GM18861 (cell line): Measurements from ENCODE around the gene INTS1.

Experiments used
- ATAC-seq: cut with Tn5 transposase; IDR thresholded peaks from one replicate; pipeline ENCODE4 v1.9.1; 2021; ENCODE audit not compliant: unreplicated experiment

The INTS1 gene

DNA sequence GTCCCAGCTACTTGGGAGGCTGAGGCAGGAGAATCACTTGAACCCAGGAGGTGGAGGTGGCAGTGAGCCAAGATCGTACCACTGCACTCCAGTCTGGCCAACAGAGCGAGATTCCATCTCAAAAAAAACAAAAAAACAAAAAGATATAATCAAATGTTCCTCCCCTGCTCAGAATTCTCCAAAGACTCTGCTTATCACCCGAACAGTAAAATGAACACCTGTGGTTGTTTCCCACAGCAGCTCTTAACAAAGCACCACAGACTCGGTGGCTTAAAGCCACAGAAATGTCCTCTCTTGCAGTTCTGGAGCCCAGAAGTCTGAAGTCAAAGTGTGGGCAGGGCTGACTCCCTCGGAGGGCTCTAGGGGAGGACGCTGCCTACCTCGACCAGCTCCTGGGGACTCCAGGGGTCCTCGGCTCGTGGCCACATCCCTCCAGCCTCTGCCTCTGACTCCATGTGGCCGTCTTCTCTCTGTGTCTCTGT lies 4.1 kb upstream of the INTS1 start:
- no peak for ATAC-seq

DNA sequence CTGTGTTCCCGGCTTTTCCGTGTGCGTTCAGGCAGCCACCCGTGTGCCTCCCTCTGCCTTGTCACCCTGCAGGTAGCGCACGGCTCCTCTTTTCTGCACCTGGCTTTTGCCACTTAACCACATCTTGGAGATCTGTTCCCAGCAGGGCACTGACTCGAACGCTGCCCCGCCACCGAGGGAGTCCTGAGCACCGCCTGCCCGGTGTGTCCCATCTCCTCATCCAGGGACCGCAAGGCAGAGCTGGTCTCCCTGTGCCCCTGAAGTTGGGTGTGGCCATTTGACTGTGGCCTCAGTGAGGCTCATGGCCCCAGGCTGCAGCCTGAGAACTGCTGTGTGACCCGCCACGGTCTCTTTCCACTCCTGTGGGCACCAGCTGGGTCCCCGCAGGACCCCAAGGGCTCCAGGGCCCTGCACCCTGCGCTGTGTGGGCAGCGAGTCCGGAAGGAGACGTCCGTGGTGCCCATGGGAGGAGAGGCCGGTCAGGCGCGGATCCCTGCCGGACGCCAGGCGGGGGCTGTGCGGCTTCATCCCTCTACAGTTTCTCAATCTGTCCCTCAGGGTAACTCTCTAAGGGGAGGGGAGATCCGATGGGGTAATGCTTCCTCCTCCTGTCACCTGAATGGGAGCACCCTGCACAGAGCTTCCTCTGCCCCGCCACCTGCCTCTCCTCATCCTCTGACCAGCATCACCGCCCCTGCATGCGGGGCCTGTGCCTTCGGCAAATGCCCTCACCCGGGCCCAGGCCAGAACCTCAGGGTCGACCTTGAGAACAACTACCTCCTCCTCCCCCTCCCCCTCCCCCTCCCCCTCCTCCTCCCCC lies 1.8 kb upstream of the INTS1 start:
- no peak for ATAC-seq

DNA sequence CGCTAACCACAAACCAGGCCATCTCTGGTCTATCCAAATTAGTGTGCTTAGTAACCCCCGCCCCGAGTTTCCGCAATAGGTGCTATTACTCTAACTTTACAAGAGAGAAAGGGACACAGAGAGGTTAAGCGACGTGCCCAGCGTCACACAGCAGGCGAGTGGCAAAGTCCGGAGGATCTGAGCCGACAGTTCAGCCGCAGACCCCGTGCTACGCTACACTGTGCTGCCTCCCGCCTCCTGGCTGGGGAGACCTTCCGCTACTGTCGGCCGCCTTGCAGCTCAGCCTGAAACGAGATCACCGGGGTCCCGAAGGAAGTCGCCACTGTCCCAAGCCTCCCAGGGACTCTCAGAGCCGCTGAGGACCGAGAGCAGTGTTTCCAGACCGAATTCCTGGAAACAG lies 799 bp downstream of the INTS1 start:
- ATAC-seq, result no peak

DNA sequence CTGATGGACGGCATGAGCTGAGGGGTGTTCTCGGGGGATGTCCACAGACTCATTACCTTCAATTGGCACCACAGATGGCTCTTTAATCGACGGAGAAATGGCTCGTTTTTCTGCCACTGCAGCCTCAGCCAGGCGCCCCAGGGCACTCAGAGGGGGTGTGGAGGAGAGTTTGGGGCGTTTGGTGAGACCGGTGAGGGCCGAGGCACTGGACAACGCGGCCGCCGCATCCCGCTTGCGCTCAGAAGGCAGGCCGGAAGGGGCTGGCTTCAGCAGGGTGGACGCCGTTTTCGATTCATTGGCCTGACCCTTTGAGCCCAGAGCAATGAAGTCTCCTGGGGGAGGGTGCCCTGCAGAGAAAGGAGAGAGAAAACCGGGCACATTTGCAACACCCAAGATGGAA lies 1.3 kb downstream of the INTS1 start:
- ATAC-seq, result no peak

DNA sequence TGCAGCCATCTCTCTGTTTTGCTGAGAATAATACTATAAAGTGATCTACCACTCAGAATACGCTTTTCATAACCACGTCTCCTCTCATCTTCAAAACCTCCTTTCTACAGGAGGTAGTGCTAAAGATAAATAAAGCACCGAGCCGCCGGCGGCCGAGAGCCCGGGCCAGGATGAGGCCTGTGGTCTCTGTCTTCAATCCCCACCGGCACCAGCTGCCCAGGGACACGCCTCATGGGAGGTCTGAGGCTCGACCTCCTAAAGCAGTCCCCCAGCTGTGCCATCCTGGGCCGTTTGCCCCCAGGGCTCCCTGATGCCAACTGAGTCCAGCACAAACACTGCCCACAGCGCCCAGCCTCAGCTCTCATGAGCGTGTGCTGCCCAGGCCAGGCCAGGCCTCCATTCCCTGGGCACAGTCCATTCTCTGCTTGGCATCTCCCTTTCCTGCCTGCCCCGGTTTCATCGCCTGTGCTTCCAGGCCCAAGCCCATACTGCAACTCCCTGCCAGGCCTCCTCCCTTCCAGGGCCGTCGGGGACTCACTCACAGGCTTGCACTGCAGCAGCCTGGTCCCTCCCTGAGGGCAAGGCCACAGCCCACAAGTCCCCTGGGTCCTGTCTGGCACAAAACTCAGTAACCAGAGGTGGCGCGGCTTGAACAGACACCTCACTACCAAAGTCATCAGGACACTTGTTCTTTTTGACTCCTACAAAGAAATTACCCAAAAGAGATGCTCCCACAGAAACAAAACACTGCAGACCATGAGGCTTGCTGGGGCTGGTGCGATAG lies 2.5 kb downstream of the INTS1 start:
- ATAC-seq, result no peak

DNA sequence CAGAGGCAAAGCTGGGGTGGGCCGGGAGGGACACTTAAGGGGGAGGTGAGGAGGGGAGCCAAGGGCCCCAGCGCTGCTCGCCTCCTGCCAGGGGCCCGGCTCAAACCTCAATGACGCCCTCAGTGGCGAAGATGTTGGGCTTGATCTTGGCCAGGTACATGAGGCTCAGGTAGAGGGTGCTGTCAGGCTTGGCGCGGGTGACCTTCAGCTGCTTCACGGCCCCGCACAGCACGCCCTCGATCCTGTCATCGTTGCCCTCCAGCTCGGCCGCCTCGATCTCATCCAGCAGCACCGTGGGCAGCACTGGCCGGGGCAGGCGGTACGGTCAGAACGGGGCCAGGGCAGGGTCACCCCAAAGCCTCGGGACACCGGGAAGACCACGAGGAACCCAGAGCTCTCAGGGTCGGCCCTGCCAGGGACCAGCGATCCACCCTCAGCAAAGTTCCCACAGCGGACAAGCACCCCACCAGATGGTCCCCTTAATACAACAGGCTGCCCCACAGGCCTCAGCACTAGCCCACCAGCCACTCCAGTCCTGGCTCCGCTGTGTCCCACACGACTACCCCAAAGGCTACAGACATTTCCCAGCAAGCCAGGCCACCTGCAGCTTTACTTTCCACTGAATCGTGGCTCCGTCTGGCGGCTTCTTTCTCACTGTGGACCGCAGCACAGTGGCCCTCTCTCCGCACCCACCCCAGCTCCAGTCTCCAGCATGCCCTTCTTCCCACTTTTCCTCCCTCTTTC lies 4.0 kb downstream of the INTS1 start:
- no peak for ATAC-seq

DNA sequence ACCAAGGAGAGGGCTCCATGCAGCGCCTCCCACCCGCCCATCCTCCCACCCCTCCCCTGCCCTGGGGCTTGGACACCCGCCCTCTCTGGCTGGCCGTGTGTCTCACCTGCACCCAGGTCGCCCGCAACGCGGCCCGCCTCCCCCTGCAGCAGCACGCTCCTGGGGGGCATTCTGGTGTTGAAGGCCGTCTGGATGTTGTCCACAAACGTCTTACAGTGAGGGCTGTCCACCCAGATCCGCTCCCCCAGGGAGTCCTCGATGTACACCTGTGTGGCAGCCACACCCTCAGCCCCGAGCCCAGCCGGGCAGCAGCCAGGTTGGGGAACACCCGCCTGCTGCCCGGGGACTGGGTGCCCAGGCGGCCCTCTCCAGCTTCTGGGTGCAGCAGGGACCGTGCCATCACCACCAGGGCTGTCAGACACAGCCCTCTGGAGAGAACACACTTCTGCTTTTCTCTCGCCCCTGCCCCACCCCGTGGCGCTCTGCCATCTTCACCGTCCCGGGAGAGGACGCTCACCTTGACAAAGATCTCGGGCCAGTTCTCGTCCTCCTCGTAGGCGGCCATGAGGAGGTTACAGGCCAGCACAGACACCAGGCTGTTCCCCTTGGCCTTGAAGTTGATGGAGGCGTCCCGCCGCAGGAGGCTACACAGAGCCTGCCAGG lies 4.7 kb downstream of the INTS1 start:
- ATAC-seq, result no peak

DNA sequence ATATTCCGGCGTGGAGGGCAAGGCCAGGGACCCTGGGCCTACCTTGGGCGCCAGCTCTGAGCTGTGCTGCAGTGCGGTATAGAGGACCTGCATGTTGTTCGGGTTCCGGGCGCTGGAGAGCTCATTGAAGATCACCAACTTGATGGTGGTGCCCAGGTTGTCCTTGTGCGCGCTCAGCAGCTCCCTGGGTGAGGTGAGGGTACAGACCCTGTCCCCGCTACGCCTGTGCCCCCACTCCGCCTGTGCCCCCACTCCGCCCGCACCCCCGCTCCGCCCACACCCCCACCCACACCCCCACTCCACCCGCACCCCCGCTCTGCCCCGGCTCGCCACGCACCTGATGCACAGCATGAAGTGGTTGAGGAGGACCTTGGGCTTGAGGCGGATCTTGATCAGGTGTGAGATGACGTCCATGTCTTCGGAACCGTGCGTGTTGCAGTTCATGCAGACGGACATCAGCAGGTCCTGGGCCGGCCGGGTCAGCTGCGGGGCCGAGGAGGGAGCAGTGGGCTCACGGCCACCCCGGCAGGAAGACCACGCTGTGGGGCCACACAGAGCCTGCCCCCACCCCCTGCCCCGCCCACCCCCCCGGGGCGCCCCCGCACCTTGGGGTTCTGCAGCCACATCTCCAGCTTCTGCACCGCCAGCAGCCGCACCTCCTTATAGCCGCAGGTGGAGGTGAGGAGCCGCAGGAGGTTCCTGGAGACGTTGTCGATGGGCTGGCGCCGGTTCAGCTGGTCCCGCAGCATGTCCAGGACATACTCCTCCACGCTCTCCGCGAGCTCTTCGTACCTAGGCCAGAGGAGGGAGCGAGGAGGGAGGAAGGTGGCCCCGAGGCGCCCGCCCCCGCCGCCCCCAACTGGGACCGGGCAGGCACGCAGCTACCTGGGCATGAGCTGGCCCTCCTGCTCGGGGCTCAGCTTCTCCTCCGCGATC lies 5.6 kb downstream of the INTS1 start:
- ATAC-seq, result no peak

DNA sequence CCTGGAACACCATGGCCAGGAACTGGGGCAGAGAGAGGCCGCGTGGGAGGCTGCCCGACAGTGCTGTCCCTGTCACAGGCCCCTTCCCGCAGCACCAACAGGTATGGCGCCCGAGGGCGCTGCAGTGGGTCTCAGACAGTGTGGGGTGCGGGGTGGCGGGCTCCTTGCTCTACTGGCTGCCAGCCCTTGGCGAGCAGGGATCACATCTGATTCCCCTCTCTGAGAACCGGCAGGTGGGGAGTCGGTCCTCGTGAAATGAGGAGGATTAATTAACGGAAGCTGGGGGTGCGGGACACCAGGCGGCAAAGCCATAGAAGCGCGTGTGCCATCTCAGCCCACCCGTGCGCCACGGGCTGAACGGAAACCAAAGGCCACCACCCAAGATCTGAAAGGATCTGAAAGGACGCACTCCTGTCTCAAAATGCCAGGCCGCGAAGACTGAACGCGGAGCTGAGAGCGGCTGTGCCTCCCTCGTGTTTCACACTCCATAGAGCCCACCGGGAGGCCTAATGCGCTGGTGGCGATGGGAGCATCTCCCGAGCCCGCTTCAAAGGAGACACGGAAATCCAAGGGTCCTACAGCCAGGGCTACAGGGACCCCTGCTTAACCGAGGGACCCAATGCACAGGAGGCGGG lies 6.8 kb downstream of the INTS1 start:
- no peak for ATAC-seq

DNA sequence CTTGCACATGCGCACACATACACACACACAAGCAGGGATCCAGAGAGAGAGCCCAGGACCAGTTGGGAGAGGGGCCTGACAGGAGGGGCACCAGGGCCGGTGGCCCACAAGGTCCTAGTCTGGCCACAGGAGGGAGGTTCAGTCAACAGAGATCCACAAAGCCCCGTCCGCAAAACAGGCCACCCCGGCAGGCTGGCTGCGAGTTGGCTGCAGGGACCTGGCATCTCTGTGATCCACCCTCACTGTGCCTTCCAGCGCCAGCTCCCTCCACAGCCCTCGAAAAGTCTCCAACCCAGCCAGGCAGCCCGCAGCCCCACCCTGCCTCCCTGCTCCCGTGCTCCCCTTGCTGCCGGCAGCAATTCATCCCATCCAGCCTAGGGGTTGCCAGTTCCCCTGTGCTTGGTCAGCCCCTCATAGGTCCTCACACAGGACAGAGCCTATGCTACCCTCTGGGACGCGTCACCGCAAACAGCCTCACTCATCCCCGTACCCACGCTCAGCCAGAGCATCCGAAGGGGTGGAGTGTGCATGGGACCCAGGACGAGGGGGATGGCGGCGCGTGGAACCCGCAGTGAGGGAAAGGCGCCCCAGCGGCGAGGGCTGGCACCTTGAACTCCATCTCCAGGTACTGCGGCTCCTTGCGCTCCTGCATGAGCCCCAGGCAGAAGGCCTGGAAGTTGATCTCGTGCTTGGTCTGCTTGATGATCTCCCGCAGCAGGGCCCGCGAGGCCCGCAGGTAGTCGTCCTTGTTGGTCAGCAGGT lies 7.5 kb downstream of the INTS1 start:
- ATAC-seq, result no peak

DNA sequence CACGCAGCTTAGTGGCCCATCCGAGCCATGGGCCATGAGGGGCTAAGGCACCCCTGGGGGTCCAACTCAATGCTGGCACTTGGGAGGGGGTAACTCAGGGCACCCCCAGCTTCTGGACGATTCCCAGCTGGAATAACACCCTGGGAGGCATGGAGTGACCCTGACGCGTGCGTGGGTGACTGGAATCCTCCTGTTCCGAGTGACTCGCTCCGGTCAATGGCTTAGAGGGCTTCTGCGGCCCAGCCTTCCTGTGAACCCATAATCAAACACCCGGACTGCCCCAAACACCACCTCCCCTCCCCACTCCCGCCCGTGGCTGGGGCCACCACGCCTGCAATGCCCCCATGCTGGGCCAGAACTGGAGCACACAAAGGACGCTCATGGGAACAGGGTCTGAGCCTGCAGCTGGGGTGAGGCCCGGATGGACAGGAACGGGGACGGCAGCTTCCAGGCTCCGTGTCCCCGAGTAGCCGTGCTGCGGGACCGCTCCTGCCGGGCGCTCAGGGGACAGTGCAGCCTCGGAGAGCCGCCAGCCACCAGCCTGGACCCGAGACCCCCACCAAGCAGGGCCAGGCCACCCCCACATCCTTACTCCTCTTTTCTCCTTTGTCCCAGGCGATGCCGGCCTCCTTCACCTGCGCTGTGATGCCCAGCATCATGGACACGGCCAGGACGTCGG lies 8.5 kb downstream of the INTS1 start:
- no peak for ATAC-seq

DNA sequence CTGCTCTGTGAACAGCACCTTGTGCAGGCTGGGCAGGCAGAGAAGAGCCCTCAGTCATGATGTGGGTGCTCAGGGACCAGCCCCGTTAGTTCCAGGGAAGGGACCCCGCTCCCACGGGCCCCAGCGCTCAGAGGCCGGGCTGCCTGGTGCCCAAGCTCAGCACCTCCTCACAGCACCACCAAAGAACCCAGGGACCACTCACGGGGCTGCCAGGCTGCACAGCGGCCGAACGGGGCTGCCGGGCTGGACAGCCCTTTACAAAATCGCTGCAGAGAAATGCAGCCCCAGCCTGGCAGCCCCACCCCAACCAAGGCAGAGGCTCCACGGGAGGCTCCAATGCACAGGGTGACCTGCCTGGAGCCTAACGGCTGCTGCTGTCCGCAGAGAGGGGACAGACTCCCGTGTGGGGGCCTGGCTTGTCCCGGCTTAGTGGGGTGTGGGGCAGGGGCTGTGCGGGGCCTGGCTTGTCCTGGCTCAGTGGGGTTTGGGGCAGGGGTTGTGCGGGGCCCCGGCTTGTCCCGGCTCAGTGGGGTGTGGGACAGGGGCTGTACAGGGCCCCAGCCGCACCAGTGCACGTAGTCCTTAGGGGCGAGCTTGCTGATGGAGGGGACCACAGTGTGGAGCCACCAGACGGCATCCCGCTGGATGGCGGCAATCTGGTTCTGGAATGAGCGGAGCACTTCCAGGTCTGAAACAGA lies 9.2 kb downstream of the INTS1 start:
- no peak for ATAC-seq

DNA sequence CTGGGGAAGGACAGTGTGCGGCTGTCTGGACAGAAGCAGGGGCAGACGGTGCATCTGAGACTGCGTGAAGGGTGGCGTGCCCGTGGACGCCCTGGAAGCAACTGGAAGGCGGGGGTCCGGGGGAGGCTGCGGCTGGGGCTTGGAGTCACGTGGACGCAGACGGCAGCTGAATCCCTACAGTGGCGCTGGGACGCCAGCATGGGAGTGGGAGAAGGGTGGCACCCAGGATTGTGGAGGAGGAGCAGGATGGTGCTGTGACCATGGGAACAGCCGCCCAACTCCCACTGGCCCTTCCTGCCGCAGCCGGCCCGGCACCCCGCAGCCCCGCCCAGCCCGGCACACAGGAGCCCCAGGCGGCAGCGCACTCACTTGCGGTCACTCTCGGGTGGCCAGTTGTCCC lies 9.7 kb downstream of the INTS1 start:
- ATAC-seq, result no peak

DNA sequence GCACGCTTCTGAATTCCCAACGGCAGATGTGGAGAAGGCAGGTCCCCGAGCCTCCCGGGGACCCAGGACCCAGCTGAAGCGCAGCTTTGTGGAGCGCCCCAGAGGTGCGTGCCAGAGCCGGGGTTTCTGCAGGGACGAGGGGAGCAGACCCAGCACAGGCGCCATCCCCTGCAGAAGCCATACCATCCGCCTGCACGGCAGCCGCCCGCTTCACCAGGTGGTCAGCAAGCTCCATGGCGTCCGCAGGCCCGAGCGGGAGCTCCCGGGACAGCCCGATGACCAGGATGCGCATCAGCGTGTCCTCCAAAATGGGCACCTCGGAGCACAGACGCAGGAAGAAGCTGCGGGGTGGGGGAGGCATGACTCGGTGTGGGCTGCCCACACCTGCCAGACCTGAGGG lies 10.6 kb downstream of the INTS1 start:
- ATAC-seq, result no peak

DNA sequence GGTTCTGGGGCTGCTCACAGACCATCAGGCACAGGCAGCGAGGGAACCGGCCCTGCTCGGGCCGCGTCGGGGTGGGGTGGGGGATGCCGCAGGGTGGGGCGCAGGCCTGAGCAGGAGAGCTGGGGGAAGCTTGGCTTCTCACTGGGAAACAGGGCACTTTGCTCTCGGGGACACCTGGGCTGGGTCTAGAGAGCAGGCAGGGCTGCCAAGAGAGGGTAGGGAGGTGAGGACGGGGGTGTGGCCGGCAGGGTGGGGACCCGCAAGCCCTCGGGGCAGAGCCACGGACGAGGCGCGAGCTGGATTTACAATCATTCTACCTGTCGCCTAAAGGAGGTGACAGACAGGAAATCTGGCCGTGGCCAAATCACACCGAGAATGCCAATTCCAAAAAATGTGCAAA lies 11.1 kb downstream of the INTS1 start:
- no peak for ATAC-seq

DNA sequence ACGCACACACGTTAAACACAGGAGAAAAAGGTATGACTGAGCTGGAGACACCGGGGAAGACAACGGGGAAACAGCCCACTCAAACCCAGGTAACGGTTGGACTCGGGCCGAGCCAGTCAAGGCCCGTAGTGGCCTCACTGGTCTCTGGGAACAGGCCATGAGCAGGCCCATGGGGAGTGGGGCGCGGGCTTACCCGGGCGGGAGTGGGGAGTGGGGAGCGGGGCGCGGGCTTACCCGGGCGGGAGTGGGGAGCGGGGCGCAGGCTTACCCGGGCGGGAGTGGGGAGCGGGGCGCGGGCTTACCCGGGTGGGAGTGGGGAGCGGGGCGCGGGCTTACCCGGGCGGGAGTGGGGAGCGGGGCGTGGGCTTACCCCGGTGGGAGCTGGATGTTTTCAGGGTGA lies 11.5 kb downstream of the INTS1 start:
- no peak for ATAC-seq

DNA sequence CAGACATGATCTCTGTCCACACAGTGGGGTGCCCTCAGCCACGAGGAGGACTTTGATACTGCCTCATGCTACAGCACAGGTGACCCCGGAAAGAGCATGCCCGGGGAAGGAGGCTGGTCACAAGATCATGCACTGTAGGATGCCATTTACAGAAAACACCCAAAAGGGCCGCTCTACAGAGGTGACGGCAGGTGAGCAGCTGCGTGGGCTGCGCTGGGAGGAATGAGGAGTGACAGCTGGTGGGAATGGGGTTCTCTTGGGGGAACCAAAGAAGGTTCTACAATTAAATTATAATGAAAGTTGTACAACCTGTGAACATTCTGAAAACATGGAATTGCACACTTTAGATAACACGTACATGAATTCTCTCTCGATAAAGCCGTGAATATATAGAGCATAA lies 12.0 kb downstream of the INTS1 start:
- ATAC-seq, result no peak

DNA sequence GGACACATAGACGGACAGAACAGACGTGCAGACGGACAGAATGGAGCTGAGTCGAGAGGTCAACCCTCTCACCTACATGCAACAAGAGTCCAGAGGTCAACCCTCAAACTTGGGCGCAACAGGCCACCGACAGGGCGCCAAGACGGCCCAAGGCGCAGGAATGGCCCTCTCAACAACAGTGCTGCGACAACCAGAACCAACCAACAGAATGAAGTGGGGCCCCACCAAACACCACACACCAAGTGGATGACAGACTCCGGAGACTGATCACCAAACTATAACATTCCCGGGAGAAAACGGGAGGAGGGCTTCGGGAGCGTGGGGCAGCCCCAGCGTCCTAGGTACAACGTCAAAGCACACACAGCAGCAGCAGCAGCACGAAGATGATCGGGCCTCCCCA lies 13.4 kb downstream of the INTS1 start:
- no peak for ATAC-seq
